OCI-M2 (cell line): ENCODE results near the gene FGFBP3.

Experiments used
- DNase-seq: peaks from one replicate; lab custom pipeline; 2025; ENCODE audit not compliant: unreplicated experiment; lab: John Stamatoyannopoulos, UW

FGFBP3 gene, protein sequence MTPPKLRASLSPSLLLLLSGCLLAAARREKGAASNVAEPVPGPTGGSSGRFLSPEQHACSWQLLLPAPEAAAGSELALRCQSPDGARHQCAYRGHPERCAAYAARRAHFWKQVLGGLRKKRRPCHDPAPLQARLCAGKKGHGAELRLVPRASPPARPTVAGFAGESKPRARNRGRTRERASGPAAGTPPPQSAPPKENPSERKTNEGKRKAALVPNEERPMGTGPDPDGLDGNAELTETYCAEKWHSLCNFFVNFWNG

DNA sequence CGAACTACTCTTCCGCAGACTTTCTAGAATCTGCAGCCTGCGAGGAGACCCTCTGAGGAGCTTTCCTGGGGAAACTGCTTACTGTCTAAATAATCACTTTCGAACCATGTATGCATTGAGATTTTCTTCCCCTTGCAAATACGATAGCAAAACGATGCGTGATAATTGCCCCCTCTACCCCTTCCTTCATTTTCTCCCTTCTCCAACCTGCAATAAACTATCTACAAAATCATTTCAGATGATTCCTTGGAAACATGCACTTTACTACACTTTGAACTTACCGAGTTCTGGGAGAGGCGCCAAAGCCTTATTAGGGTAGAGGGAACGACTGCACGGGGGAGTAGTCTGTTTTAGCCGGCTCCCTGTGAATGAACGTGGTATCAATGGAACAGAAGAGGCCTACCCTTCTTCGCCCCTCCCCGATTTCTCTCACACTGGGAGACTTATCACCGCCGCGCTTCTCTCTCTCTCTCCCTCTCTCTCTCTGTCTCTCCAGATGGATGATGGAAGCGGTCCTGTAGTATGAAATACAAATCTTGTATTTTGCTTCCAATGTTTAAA is at the start of gene FGFBP3:
Gene FGFBP3, minus strand, starts transcription at position 370 of the 561 bp plus-strand sequence. CDS start 517 bp downstream, outside the sequence.
- DNase-seq, result no peak

- DNase-seq, result no peak
These were observed 47.8 kb upstream of the FGFBP3 start for GRCh38 chr10:91957091-91957490.

DNA sequence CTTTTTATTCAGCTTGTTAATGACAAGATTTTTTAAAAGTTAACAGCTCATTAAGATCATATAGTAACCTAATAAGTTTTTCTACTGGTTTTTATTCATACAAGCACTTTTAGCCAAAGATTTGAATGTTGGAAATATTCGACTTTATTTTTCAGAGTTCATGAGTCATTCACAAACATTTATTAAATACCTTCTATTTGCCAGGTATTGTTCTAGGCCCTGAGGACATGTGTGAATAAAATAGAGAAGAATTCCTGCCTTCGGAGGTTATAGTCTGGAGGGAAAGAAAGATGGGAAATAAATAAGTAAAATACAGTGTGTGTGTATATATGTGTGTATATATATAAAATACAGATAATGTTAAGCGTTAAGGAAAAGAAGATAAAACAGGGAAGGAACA is 45.8 kb upstream of the FGFBP3 start:
- no peak for DNase-seq

- no peak for DNase-seq
These were observed 44.4 kb upstream of the FGFBP3 start for GRCh38 chr10:91953600-91954160.

GRCh38 chr10:91944880-91945630 is 35.8 kb upstream of the FGFBP3 start:
- no peak for DNase-seq

DNA sequence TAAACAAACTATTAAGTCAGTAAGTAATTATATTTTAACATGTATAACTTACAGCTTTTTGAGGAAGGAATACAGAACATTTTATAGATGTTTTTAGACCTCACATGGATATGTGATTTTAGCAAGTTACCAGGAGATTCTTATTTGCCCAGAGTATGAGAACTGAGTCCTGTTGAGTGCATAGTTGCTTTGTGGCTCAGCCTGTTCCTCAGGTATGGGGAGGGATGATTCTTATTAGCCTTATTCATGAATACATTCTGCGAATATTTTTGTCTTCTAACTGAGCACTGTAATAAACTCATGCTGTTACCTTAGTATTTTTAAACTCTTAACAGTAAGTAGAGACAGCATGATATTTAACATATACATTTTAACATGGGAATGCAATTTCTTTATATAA is 32.1 kb upstream of the FGFBP3 start:
- DNase-seq, result no peak

DNA sequence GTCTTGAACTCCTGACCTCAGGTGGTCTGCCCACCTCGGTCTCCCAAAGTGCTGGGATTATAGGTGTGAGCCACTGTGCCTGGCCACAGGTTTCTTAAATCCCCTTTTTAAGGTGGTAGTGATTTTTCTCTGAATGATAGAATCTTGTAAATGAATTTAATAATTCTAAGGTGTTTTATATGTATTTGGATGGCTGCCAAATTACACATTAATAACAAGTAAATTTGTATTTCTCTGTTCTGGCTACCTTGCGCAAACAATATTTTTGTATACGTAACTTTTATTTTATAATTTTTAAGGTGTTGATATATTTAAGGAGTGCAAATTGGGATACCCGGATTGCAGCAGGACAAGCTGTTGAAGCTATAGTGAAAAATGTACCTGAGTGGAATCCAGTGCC is 30.4 kb upstream of the FGFBP3 start:
- DNase-seq, result no peak

DNA sequence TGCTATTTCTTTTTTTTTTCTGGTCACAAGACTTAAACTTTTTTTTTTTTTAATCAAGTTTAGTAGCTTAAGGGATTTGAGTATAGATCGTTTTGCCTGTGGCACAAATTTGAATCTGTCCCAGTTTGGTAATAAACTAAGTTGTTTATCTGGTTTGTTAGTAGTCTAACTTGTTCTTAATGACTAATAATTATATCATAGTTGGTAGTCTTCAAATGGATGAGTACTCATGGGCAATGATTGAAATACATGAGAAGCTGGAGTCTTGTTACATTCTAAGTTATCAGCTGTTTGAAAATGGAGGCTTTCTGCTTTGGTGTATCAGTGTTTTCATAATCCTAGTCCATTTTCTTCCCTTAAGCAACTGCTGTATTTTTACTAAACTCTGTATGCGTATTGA is 26.6 kb upstream of the FGFBP3 start:
- DNase-seq, result no peak

- no peak for DNase-seq
These were observed 23.5 kb upstream of the FGFBP3 start for GRCh38 chr10:91932737-91933136.

DNA sequence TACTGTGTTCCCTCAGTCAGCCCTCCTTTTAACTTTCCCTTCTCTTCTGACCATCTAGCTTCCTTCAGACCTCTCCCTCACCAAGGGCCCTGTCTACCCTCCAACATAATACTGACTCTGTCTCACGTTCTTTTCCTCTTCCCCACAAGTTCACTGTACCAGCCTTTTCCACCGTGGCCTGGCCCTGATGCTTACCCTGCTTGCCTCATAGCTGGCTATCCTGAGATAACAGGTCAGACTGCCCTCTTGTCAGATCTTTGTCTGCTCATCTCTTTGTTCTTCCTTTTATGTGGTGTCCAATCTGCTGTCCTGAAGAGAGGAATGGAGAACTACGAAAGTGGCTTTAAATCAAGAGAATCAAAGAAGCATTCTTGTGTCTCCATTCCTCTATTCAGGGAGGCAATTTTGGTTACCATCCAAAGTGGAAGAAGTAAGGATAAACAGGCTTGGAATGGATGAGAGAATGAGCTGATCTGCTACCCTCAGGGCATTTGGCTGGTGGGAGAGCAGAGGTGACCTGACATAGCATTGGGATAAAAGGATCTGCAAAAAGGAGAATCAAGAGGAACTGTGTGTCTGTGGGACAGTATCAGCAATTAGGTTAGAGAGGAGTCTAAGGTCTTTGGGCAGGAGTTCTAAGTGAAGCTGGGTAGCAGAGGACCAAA is 22.4 kb upstream of the FGFBP3 start:
- no peak for DNase-seq

DNA sequence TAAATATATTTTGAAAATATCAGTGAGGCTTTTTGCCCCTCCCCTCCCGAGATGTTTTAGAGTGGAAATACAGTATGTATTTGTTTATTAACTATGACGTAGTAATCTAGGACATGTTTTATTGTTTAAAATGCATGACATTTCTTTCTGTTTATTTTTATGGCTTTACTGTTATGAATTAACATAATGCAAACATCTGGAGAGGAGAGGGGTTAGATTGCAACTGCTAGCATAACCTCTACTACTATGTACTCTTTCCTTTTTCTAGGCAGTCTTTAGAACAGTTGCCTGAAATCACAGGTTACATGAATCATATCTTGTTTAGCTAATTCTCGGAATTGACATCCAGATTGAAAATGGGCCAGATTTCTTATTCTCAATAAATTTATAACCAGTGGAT is 21.7 kb upstream of the FGFBP3 start:
- no peak for DNase-seq

DNA sequence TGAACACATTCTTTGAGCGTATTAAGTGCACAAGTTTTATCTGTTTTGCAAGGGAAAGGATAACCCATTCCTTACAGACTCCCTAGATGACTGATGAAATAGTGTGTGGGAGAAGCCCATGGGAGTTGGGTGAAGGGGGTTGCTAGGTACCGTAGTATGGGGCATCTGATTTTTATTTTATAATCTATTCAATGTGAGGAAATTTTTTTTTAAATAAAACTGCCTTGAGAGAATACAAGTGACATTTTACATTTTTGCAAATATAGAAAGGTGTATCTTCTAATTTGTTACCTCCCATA is 15.7 kb upstream of the FGFBP3 start:
- no peak for DNase-seq

DNA sequence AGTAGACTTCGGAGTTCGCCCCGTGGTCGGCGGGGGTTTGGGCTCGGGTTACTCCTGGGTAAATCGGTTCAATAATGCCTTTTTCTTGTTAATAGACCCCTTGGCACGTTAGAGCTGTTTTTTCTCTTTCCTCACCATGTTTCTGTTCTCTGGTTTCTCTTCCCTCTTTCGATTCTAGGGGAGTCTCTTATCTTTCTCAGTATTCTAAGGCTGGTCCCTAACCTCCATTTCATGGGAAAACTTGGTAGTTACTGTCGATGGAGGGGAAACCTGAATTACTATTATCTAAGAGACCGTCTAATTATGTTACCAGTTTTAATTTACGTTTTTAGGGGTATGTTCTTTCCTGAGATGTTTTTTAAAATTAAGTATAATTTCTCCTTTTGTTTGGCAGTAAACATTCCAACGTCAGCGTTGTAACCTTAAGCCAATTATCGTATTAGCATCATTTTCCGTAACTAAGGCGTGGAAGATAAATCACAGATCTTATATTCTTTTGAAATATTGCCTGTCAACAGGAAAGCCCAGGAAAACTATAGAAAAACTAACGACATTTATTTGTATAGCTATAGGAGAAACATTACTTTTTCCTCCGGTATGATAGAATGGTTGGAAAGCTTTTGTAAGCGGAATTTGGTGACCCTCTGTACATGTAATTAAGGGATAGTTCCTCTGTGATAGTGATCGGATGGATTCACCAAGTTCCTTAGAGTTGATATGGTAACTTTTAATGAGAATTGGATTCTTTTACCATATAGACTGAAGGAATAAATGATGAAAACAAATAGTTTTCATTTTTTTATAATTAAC is 15.1 kb upstream of the FGFBP3 start:
- DNase-seq, result no peak

GRCh38 chr10:91923371-91924211 is 14.3 kb upstream of the FGFBP3 start, which contains the start of gene BTAF1:
Gene BTAF1, plus strand, starts transcription at chr10:91923770. Its CDS starts 307 bp downstream, at chr10:91924077.
- peak; percentile 58 for DNase-seq

DNA sequence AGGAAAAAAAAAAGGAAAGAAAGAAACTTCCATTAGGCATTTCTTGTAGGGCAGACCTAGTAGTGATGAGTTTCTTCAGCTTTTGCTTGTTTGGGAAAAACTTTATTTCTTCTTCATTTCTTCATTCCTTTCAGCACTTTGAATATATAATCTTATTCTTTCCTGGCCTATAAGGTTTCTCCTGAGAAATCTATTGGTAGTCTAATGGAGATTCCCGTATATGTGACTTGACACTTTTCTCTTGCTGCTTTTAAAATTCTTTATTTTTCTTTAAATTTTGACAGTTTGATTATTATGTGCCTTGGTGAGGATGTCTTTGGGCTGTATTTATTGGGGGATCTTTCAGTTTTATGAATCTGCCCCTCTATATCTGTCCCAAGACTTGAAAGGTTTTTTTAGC is 10.4 kb upstream of the FGFBP3 start:
- no peak for DNase-seq

DNA sequence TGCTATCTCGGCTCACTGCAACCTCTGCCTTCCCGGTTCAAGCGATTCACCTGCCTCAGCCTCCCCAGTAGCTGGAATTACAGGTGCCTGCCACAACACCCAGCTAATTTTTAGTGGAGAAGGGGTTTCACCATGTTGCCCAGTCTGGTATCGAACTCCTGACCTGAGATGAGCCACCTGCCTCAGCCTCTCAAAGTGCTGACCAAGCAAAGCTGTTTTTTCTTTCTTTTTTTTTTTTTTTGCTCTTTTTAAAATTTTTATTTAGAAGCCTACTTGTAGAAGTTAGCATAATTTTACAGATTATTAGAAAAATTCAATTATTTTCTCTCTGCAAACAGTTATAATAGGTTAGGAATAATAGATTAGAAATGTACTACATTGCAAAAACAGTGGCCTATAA is 1.2 kb upstream of the FGFBP3 start:
- no peak for DNase-seq

- DNase-seq, result peak; percentile 61
These were observed 759 bp downstream of the FGFBP3 start for GRCh38 chr10:91908337-91909116.

DNA sequence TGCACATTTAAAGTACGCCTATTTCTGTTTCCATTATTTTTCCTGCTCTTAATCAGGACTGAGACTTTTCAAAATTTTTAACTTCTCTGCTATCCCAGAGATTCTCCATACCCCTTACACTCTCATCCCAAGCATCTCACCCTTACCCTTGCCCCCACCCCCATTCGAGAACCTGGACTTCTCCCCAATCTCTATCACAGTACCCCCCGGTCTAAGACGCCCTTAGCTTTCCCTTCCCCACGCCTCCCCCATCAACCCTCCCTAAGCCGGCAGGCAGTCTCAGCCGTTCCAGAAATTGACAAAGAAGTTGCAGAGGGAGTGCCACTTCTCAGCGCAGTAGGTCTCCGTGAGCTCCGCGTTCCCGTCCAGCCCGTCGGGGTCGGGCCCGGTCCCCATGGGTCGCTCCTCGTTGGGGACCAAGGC is 1.4 kb downstream of the FGFBP3 start:
- no peak for DNase-seq

GRCh38 chr10:91907033-91907594 is 2.2 kb downstream of the FGFBP3 start:
- no peak for DNase-seq
